Umbilical cord (tissue), 2 donors: ENCODE results near the gene LILRA5. TPM values are rescaled to one million over a fixed set of nuclear protein-coding genes. Genes with fewer than 3 reads are reported as not detected.
"Not testable (repeated sequence)": the region's sequence is repeated elsewhere in the genome, so short reads cannot be mapped to it uniquely, and the experiment has no call there.

Experiments used
- DNase-seq: peaks from one replicate; pipeline ENCODE4 v3.0.0-alpha.2; 2015; ENCODE audit warnings: low spot score
- total RNA-seq: library from RNA; depleted of rRNA; stranded (reverse); fragments of >200 nt; gene quantifications from one replicate; pipeline ENCODE4 v1.2.3, GENCODE V29; 2014; ENCODE audit warnings: low replicate concordance; ENCODE audit not compliant: insufficient read depth

LILRA5 gene
- total RNA-seq: 0.72 TPM

DNA sequence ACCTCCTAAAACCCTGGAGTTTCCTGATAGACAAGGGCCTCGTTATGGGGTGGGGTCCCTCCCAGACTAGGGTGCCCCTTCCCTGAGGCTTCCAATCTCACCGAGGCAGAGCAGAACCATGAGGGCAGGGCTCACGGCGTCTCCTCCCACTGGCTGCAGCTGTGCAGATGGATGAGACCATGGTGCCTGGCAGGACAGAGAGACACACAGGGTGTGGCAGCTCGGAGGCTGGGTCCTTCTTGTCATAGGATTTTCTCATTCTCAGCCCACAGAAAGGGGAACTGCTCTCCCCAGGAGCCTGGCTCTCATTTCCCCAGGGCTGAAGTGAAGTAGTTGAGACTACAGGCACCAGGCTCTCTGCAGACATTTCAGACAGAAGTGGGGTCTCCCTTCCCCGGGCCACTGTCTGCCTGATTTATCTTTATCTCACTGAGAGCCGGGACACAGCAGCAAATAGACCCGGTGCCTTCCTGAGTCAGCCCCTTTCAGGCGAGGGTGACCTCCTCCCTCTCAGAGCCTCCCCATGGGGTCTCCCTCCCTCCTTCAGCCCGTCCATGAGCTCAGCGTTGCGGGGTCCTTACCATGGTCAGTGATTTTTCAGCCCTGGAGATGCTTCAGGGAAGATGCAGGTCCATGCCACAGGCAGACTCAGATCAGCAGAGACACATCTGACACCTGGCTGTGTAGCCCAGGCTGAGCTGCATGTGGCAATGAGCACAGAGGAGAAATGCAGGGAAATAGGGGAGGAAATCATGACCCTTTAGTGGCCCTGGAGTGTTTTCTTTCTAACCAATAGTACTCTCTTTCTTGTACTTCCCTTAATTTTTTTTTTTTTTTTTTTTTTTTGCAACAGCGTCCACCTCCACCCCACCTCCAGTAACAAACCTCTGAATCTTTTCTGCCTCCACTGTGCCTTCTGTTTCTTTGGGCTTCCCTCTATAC, at the start of gene LILRA5:
LILRA5 (minus strand) TSS at position 731 of the 942 bp plus-strand sequence; CDS start at position 584, 147 bp downstream.
- peak; percentile 19 for DNase-seq

DNA sequence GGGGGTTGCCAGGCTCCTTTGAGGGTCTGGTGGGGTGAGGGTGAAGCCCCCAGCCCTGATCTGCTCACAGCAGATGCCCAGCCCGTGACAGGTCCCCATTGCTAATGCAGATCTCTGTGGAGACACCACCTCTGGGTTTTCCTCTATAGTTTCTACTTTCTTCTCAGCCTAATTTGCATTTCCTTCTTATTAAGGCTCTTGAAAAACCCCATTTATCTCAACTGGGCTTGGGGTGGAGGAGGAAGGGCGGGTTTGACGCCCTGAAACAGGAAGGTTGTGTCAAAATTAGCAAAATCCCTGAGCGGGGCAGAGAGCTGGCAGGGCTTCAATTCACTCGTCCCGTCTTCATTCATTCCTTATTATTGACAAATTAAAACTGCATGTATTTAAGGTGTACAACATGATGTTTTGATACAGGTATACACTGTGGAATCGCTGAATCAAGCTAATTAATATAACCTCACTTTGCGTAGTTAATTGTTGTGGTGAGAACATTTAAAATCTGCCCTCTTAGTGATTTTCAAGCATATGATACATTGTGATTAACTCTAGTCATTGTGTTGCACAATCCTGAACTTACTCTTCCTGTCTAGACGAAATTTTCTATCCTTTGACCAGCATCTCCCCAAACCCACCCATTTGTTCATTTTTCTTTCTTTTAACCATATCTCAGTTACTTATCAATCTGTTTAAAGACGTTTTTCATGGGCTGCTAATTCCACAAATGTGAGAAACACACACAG, 48.9 kb upstream of the LILRA5 start:
- DNase-seq: not testable (repeated sequence)

DNA sequence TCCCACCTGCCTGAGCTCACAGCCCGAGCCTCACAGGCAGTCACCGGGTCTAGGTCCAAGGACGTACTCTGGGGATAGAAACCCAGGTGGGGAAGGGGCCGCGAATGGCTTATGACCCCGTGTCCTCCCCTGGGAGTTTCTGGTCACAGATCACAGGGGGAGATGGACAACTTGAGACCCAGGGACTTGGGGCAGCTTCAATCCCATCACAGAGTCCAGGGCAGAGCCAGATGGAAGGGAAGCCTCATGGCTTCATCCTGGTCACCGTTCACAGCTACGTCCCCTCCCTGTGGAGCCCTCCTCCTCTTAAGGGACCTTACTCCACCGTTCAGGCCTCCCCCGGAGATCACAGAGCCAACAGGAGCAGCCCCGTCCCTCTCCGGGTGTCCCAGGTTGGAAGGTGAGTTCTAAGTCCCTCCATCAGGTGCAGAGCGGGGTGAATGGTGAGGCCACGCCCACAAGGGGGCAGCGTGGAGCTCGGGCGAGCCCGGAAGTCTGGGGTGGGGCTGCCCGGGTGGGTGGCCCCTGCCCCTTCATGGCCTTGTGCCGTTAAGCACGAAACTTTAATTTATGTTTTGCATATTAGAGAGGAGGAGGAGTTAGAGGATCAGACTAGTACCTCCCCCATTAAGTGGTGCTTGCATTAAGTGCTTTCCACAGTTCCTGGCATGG, 46.3 kb upstream of the LILRA5 start:
- DNase-seq: not testable (repeated sequence)

DNA sequence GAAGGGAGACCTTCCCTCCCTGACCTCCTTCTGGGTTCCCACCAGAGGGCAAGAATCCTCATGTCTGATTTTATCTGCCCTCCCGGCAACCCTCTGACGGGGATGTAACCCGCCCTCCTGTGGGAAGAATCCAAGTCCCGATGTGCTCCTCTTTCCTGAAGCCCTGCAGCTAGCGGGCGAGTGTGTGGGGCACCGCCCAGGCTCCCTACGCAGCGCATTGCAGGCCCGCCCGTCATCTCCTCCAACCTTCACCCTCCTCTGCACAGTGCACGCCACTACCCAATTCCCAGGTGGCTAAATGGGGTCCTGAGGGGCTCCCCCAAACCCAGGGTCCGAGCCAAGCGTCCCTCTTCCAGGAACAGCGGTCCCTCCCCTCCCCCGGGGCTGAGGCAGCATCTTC, 44.4 kb upstream of the LILRA5 start:
- no peak for DNase-seq

DNA sequence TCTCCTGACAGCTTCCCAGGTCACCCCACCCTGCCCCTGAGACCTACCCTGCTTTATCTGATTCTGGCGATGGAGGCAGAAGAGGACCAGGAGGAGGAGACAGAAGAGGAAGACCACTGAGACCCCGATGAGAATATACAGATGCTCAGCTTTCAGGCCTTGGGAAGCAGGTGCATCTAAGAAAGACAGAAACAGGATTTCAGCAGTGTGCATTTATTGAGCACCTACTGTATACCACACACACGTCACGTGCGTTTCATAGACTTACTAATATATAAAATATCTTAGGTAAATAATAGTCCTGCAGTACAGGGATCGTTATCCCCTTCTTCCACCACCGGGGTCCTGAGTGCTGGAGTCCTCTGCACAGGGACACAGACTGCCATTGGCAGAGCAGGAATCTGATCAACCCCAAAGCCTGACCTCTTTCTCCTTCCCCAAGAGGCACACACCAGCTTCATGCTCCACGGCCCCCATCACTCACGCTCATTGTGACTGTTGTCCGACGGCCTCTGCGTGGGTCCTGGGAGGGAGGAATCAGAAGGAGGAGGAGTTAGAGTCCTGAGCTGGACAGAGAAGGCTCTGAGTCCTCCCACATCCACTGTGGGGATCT, 43.6 kb upstream of the LILRA5 start:
- DNase-seq: no peak

DNA sequence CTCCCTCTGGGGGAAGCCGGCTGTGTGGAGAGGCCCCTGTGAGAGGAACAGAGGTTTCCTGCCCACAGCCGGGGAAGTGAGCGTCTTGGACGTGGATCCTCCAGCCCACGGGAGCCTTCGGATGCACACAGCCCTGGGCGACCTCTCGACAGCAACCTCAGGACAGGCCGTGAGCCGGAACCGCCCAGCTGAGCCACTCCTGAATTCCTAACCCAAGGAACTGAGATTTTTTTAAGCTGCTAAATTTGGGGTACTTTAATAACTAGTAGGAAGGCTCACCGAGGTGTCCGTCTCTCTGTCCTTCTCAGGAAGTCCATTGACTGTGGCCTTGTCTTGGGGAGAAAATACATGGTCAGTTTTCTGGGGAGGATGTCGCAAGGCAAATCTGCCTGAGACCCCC, 42.7 kb upstream of the LILRA5 start:
- DNase-seq: no peak

DNA sequence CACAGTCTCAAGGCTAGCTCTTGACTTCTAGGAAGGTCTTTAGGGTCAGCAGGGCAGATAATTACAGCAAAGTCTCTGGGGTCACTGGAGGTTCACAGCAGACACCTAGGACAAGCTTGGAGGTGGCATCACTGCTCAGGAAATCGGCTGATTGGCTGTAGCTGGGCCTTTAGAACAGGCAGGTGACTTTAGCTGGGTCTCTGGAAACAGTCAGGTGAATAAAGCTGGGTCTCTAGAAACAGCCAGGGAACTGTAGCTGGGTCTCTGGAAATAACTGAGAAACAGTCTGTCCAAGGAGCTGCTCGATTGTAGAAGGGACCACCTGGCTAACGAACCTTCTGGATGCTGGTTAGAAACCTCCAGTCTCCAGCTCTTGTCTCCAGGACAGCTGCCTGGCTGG, 41.8 kb upstream of the LILRA5 start:
- DNase-seq: no peak

DNA sequence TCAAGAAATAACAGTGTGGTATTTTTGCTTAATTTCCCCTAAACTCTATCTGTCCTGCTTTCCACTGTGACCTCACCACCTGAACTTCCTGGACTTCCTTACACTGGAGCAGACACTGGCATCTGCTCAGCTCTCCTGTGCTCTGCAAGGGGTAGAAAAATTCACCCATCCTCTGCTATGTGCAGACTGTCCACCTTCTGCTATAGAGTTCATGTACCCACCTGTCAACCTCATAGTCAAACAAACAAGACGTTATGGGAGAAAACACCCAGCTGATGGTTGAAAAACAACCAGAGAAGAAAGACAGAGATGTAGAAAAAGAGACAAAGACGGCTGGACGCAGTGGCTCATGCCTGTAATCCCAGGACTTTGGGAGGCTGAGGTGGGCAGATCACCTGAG, 39.6 kb upstream of the LILRA5 start:
- no peak for DNase-seq

DNA sequence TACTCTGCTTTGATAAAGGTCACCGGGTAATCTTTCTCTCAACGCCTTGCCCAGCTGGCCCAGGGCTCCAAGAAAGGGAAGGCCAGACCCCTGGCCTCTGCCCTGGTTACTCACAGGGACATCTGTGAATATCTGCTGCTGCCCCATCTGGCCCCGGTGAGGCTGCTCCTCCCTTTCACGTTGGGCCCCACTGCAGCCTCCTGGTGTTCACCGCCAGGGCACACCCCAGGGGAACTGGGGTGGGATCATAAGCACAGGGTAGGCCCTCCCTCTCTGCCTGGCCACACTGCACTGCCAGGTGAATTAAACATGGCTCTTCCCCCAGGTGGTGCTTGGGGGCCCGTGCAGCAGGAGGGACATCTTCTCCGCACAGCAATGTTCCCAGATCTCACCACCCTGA, 39.1 kb upstream of the LILRA5 start:
- no peak for DNase-seq

DNA sequence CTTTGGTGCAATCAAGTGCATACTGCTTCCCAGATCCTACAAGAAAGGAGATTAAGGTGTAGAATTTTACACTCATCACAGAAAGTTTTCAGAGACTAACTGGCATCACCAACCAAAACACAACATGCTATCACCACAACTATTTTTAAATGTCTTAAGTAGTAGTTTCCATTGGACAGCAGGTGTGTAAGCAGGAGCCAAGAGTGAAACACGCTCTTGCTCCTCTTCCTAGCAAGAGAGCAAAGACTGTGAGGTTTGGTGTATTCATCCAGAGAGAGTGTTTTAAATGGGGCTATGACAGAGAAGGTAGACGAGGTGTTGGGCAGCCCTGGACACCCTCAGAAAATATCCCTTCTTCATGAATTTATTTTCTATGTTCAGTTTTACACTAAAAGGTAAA, 38.5 kb upstream of the LILRA5 start:
- no peak for DNase-seq

DNA sequence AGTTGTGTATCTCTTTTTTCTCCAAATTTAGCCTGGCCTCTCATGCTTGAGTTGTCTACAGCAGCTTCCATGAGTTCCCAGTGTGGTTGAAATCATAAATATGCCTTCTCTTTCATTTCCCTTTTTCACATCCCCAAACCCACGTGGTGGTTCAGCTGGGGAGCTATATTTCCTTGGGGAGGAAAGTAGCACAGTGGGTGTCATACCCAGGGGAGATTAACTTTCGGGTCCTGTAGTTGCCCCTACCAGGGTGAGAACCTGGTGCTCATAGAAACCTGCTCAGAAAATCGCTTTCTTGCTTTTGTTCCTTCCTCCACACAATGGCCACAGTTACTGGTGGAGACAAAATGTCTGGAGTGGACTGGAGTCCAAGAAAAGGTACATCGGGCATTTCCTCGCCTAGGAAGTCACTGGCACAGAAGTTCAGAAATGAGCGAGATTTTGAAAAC, 33.0 kb upstream of the LILRA5 start:
- peak; percentile 19 for DNase-seq

DNA sequence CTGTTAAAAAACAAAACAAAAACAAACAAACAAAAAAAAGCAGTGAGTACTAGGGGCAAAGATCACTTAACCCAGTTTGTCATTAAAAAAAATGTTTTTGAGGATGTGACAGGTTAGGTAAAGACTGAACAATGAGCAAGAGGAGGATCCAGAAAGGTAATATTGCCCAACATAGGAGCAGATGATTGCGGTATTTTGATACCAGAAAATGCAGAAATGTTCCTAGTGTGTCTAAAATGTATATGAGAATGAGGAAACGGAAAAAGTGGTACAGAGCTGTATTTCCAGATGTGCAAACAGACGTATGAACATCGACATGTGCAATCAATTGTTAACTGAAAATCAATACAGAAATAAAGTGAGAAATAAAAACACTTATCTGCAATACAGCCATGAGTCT, 30.9 kb upstream of the LILRA5 start:
- no peak for DNase-seq

DNA sequence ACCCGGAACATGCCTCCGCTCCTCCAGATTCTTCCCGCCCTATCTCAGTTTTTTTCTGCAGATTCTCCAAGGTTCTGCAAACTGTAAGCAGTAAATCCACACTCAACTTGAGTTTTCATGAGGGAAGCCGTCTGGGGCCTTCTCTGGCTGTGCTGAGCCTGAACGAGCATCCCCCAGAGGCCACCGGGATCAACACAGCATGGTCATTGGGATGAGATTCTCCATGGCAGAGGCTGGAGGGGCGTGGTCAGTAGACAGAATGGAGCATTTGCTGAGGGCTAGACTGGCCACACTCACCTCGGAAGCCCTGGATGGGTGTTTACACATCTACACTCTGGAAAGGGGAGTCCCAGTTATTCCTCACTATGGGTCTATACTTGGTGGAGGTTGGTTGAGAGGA, 28.3 kb upstream of the LILRA5 start:
- DNase-seq: no peak

DNA sequence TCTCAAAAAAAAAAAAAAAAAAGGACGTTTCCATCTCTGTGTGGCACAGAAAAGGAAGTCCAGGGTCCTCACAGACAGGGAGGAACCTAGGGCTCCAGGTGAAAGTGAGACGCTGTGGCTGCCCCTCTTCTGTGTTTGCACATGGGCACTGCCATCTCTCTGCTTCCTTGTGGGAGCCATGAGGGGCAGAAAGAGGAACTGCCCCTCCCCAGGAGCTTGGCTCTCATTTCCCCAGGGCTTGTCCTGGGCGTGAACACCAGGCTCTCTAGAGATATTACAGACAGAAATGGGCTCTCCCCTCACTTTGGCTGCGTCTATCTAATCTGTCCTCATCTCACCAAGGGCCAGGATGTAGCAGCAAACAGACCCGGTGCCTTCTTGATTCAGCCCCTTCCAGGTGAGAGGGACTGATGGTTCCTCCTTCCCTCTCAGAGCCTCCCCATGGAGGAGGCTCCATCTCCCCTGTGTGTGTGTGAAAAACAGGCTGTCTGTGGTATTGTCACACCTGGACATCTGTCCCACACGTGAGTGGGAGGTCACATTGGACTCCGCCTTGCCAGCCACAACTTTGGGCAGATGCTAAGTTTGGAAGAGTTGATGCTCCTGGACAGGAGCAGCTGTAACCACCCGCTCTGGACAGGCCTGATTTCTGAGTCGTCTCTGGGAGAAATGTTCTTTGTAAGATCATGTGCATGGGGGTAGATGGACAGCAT, 26.8 kb upstream of the LILRA5 start:
- no peak for DNase-seq

DNA sequence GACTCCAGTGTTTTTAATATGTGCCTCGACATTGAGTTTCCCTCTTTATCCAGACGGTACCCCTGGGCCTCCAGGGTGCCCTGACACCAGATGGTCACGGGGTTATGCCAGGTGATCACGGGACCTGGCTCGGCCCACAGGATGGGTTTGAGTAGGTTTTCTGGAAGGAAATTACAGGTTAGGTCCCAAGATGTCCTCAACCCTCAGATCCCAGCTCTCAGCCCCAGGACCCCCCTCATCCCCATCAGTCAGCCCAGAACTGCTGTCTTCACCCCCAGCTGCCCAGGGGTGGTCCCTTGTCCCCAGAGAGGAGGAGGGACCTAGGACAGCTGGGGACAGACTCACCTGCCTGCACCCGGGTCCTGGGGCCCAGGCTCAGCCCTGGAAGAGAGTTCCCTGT, 25.6 kb upstream of the LILRA5 start:
- DNase-seq: no peak

DNA sequence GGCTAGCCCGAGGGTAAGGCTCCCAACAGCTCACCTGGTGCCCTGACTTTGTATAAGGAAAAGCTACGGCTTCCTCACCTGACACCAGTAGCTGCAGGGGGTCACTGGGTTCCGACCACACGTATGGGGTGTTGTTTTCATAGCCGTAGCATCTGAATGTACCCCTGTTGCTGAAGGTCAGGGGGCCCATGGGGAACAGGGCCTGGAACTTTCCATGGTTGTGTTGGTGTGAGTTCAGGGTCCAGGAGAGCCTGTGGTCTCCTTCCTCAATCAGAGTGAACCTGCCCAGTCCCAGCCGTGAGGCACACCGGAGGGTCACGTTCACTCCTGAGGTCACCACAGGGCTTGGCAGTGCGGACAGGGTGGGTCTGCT, 24.9 kb upstream of the LILRA5 start:
- no peak for DNase-seq

DNA sequence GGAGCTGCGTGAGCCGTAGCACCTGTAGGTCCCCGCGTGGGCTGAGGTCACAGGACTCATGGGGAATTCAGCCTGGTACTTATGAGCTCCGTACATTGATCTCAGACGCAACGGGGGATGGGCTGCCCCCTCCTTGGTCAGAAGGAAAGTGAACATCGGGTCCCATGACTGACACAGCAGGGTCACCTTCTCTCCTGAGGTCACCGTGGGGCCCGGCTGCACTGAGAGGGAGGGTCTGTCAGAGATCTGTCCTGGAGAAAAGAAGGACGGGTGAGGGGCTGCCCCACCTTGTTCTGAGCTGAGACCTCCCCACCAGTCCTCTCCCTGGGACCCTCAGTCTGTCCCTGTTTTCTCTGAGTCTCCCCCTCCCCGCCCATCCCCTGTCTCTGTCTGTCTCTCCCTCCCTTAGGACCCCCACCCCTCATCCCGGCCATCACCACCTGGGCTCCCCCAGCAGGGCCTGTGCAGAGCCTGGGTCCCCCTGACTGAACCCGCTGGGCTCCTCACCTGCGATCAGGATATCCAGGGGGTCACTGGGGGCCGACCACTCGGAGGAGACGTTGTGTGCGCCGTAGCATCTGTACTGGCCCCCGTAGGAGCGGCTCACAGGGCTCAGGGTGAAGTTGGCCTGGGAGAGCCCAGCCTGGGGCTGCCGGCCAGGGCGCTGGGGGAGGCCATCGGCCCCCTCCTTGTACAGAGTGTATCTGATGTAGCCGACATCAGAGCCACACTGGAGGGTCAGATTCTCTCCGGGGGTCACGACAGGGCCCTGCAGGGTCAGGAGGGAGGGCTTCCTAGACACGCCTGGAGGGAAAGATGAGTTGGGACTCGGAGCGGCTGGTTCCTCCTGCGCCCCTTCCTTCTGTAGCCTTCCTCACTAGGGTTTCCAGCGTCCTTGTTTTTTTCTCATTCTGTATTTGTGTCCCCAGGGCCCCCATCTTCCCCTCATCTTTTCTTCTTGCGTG, 24.2 kb upstream of the LILRA5 start:
- DNase-seq: no peak

DNA sequence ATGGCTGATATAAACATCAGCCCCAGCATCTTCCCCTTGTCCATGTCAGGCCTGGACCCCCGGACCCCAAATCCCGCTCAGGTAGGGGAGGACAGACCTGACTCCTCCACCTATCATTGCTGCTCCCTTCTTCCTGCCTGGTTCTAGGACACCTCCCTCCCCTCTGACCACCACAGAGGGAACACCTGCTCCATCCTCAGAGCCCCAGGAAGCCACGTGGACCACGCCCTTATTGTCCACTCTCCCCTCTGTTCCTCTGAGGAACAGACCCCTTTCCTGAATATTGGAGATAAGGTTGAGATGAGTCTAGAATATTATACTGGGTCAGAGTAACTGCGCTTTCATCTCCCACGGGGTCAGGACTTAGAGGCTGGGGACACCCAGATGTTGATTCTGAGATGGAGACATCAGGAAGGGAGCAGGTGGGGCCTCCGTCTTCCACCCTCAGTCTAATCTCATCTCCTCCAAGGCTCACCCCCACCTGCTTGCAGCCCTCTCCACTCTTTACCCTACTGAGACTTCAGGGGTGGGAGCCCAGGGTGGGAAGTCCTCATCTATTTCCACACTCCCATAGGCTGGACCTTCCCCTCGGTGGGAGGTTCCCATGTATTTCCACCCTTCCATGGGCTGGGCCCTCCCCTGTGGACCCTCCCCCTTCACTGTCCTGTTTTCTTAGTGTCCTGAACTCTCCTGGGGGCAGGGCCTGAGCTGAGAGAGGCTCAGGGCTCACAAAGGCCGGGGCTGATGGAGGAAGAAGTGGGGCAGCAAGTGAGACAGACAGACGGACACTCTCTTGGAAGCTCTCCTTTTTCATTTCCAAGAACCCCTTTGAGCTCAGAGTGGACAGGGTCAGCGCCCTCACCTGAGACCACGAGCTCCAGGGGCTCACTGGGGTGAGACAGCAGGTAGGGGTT, 23.3 kb upstream of the LILRA5 start:
- DNase-seq: no peak

DNA sequence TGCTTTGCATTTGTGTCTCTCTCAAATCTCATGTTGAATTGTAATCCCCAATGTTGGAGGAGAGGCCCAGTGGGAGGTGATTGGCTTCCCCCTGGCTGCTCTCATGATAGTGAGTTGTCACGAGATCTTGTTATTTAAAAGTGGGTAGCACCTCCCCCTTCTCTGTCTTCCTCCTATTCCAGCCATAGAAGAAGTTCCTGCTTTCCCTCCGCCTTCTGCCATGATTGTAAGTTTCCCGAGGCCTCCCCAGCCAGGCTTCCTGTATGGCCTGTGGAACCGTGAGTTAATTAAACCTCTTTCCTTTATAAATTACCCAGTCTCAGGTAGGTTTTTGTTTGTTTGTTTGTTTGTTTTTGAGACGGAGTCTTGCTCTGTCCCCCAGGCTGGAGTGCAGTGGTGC, 22.2 kb upstream of the LILRA5 start:
- no peak for DNase-seq
